ENCODE results near the gene FMN2. TPM values are rescaled to one million over a fixed set of nuclear protein-coding genes. Genes with fewer than 3 reads are reported as not detected.

FMN2 gene
- total RNA-seq, 1 donor from 2014 or later = 3.5 TPM

DNA sequence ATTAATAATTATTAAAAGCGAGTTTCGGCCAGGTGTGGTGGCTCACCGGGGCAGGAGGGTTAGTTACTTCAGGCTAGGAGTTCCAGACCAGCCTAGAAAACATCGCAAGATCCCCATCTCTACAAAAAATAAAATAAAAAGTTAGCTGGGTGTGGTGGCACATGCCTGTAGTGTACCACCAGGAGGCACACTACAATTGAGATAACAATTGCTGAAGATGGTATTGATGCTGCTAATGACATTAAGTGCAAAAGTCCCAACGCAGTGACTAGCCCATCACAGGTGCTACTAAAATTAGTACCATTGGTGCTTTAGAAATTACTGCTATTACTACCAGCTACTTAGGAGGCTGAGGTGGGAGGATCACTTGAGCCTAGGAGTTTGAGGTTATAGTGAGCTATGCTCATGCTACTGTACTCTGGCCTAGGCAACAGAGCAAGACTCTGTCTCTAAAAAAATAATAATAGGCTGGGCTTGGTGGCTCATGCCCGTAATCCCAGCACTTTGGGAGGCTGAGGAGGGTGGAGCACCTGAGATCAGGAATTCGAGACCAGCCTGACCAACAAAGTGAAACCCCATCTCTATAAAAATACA, 363.6 kb downstream of the FMN2 start:
- Mint-ChIP-seq H3K27ac (ENCODE audit: unreplicated experiment) (no peak overlapping the region), H3K4me1 (ENCODE audit: low read depth) (peaks cover 6% of the 10 kb centered on the region), H3K9me3 (ENCODE audit: low read depth) (no peaks in the 10 kb centered on the region), H3K27me3 (ENCODE audit: low read depth) (no peaks in the 10 kb centered on the region), H3K36me3 (ENCODE audit: low read depth) (no peaks in the 10 kb centered on the region), H3K4me3 (ENCODE audit: unreplicated experiment) (no peak overlapping the region)
- DNase-seq (ENCODE audit: low spot score) = no peak
- TF ChIP-seq, protein P1, sequence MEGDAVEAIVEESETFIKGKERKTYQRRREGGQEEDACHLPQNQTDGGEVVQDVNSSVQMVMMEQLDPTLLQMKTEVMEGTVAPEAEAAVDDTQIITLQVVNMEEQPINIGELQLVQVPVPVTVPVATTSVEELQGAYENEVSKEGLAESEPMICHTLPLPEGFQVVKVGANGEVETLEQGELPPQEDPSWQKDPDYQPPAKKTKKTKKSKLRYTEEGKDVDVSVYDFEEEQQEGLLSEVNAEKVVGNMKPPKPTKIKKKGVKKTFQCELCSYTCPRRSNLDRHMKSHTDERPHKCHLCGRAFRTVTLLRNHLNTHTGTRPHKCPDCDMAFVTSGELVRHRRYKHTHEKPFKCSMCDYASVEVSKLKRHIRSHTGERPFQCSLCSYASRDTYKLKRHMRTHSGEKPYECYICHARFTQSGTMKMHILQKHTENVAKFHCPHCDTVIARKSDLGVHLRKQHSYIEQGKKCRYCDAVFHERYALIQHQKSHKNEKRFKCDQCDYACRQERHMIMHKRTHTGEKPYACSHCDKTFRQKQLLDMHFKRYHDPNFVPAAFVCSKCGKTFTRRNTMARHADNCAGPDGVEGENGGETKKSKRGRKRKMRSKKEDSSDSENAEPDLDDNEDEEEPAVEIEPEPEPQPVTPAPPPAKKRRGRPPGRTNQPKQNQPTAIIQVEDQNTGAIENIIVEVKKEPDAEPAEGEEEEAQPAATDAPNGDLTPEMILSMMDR (IDR thresholded peaks at IDR 0.05) = peak; percentile 74

DNA sequence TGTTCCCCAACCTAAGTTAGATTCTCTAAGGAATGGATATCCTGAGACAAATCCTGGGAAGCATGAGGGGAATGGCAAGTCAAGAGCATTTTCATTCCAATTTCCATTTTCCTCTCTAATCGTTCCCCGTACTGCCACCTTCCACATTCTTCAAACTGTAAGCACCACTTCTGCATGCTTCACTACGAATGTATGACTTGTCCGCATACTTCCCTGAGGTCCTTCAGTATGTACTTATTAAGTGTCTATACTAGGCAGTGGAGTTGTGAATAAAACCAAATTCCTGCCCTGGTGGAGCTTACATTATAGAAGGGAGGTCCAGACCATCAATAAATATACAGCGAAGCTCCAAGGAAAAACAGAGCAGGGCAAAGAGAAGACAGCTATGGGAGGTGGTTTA, 365.5 kb downstream of the FMN2 start:
- no peaks in the 10 kb centered on the region for H3K9me3 Mint-ChIP-seq (ENCODE audit: low read depth)
- DNase-seq (ENCODE audit: low spot score) = no peak
- H3K4me3 Mint-ChIP-seq (ENCODE audit: unreplicated experiment) = no peak overlapping the region
- TF ChIP-seq, protein P1 (IDR thresholded peaks at IDR 0.05) = no peak
- no peaks in the 10 kb centered on the region for H3K27me3 Mint-ChIP-seq (ENCODE audit: low read depth)
- peaks cover 6% of the 10 kb centered on the region for H3K4me1 Mint-ChIP-seq (ENCODE audit: low read depth)
- H3K27ac Mint-ChIP-seq (ENCODE audit: unreplicated experiment) = no peak overlapping the region
- H3K36me3 Mint-ChIP-seq (ENCODE audit: low read depth) = no peaks in the 10 kb centered on the region

DNA sequence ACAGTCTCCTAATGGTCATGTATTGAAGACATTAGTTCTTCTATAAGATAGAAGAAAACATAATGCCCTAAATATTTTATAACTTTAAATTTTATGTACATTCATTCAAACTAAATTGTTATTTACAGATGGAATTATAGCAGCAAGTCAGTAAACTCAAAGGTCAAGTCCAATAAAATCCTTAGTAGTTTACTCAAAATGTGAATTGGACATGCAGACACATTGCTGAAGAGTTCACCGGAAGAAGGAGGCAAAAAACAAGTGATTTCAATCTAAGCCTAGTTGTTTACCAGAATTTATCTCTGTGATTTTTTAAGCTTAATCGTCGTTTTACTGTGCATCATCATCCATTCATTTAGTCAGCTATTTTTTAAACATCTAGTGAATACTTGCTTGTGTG, 370.6 kb downstream of the FMN2 start:
- peaks cover 35% of the 10 kb centered on the region for H3K4me1 Mint-ChIP-seq (ENCODE audit: low read depth)
- TF ChIP-seq, protein P1 (IDR thresholded peaks at IDR 0.05) = no peak
- H3K4me3 Mint-ChIP-seq (ENCODE audit: unreplicated experiment) = no peak overlapping the region
- no peaks in the 10 kb centered on the region for H3K36me3 Mint-ChIP-seq (ENCODE audit: low read depth)
- no peaks in the 10 kb centered on the region for H3K27me3 Mint-ChIP-seq (ENCODE audit: low read depth)
- H3K9me3 Mint-ChIP-seq (ENCODE audit: low read depth) = no peaks in the 10 kb centered on the region
- DNase-seq (ENCODE audit: low spot score) = no peak
- no peak overlapping the region for H3K27ac Mint-ChIP-seq (ENCODE audit: unreplicated experiment)

DNA sequence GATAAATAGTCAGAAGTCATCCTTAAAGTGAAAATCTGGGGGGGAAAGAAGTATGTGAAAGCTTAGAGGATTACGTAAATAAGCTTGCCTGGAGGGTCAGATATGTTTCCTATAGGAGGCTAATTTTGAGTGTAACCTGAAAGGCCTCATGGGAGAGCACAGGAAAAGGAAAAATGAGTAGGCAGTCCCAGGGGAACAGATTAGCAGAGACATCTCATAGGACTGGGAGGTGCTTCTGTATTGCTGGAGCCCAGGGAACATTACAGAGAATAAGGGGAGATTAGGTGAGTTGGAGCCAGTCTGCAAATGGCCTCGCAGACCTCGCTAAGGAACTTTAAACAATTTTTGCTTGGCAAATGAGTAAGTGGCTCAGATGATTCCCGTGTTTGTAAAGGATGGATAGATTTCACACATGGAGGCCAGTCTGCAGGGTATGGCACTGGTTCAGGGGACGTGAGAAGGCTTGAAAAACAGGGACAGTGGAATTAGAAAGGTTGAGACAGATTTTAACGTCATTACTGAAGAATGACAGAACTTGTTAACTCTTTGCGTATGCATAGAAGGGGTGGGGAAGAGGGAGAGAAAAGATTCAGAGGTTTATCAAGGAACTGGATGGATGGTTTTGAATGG, 371.2 kb downstream of the FMN2 start:
- no peaks in the 10 kb centered on the region for H3K9me3 Mint-ChIP-seq (ENCODE audit: low read depth)
- no peaks in the 10 kb centered on the region for H3K27me3 Mint-ChIP-seq (ENCODE audit: low read depth)
- DNase-seq (ENCODE audit: low spot score) = no peak
- H3K4me3 Mint-ChIP-seq (ENCODE audit: unreplicated experiment) = no peak overlapping the region
- H3K27ac Mint-ChIP-seq (ENCODE audit: unreplicated experiment) = peak overlapping the region; percentile 65
- TF ChIP-seq, protein P1 (IDR thresholded peaks at IDR 0.05) = no peak
- peaks cover 35% of the 10 kb centered on the region for H3K4me1 Mint-ChIP-seq (ENCODE audit: low read depth)
- H3K36me3 Mint-ChIP-seq (ENCODE audit: low read depth) = no peaks in the 10 kb centered on the region

DNA sequence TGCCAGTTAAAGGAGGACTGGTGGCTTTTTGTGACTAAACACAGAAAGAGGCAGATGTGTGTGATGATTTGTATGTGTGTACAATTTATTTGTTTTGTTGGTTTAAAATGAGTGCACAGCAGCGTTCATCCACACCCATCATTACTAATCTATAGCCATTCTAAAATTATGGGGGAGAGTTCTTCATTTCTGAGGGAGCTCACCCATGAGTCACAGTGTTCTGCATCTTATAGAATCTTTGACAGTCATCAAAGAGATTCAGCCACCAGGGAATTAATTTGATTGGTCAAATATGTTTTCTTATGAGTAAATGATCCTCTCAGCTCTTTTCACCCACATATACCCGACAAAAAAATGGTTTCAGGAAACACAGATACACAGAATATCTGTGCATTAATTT, 372.4 kb downstream of the FMN2 start:
- Mint-ChIP-seq H3K9me3 (ENCODE audit: low read depth) (no peaks in the 10 kb centered on the region), H3K27me3 (ENCODE audit: low read depth) (no peaks in the 10 kb centered on the region), H3K27ac (ENCODE audit: unreplicated experiment) (no peak overlapping the region), H3K4me1 (ENCODE audit: low read depth) (peaks cover 39% of the 10 kb centered on the region), H3K36me3 (ENCODE audit: low read depth) (no peaks in the 10 kb centered on the region), H3K4me3 (ENCODE audit: unreplicated experiment) (no peak overlapping the region)
- no peak for DNase-seq (ENCODE audit: low spot score)
- TF ChIP-seq, protein P1 (IDR thresholded peaks at IDR 0.05) = no peak
